Heart left ventricle (tissue), 16 donors: ENCODE results near the gene TNRC6C. TPM values are rescaled to one million over a fixed set of nuclear protein-coding genes. Genes with fewer than 3 reads are reported as not detected.
A peak's percentile ranks its signal among the peaks of the same experiment; 100 is the strongest.
"Not testable (repeated sequence)": the region's sequence is repeated elsewhere in the genome, so short reads cannot be mapped to it uniquely, and the experiment has no call there.

Experiments used
- ATAC-seq, 4 donors: fragments of 200-7000 bp; cut with Tn5 transposase; one replicate each; pipeline ENCODE4 v1.9.1; 2020 to 2022; ENCODE audit warnings: moderate library complexity in 4 of 4, mild to moderate bottlenecking in 3 of 4, moderate number of reproducible peaks in 1 of 4
- DNase-seq, 5 donors: peaks; one replicate each; pipeline ENCODE4 v3.0.0-alpha.2; 2020
- H3K27ac ChIP-seq, 12 donors: fragments of 200-600 bp; sonication (generic) in 4 of 12; one replicate each; pipeline versions ENCODE4 v1.5.0 to v1.8.0; 2016 to 2022; ENCODE audit warnings: mild to moderate bottlenecking in 2 of 12
- H3K27me3 ChIP-seq, 9 donors: fragments of 200-600 bp; sonication (generic) in 2 of 9; one replicate each; pipeline versions ENCODE4 v1.5.1 to v1.8.0; 2016 to 2022; ENCODE audit warnings: mild to moderate bottlenecking in 3 of 9
- H3K36me3 ChIP-seq, 9 donors: fragments of 200-600 bp; sonication (generic) in 2 of 9; one replicate each; pipeline versions ENCODE4 v1.5.0 to v1.8.0; 2018 to 2022; ENCODE audit warnings: mild to moderate bottlenecking in 2 of 9
- H3K4me1 ChIP-seq, 12 donors: fragments of 200-600 bp; sonication (generic) in 4 of 12; one replicate each; pipeline versions ENCODE4 v1.5.0 to v1.8.0; 2016 to 2022; ENCODE audit warnings: mild to moderate bottlenecking in 3 of 12
- H3K4me3 ChIP-seq, 12 donors: fragments of 200-600 bp; sonication (generic) in 4 of 12; one replicate each; pipeline versions ENCODE4 v1.5.0 to v1.8.0; 2017 to 2022; ENCODE audit warnings: mild to moderate bottlenecking in 9 of 12, moderate library complexity in 4 of 12
- H3K9me3 ChIP-seq, 12 donors: fragments of 200-600 bp; sonication (generic) in 4 of 12; one replicate each; pipeline versions ENCODE4 v1.5.0 to v1.8.0; 2016 to 2022; ENCODE audit warnings: mild to moderate bottlenecking in 1 of 12
- POLR2A ChIP-seq, 2 donors: fragments of 450-650 bp; IDR thresholded peaks; one replicate each; pipeline ENCODE4 v1.6.1; 2017; ENCODE audit warnings: antibody characterized with exemption in 2 of 2, mild to moderate bottlenecking in 2 of 2, moderate library complexity in 2 of 2
- WGBS, 4 donors: extraction: QIAGEN DNeasy Blood & Tissue Kit in 2 of 4; methylation state at CpG; one replicate each; pipeline versions ENCODE4 v1.1.5 to v1.1.7; 2013 to 2018; 5-methylcytosine and 5-hydroxymethylcytosine counted together
- intact Hi-C, 10 donors: fragments of 100-400 bp; cut with DNase I; formaldehyde crosslinking; loops; one replicate each; pipeline versions ENCODE4 v1.11.1 to v1.14.2; 2022
- polyA plus RNA-seq, 2 donors: library from polyadenylated mRNA; stranded (reverse); fragments of 200-250 nt; gene quantifications; one replicate each; pipeline ENCODE4 v1.2.3, GENCODE V29; 2013
- total RNA-seq, 9 donors: library from RNA; depleted of rRNA in 2 of 9; stranded (reverse); fragments of >200 nt in 2 of 9; fragmentation: NEBNext Ultra II Directional in 3 of 9; extraction: Animal tissue kit (Norgen Biotek cat#: 25700) in 3 of 9; gene quantifications; one replicate each; pipeline versions ENCODE4 v1.1.0 to v1.2.4, GENCODE V29; 2016 to 2023
- TF ChIP-seq, protein P1 (sequence below), 12 donors: fragments of 200-600 bp; sonication (generic) in 4 of 12; IDR thresholded peaks; one replicate each; pipeline versions ENCODE4 v1.5.0 to v1.8.0; 2018 to 2022; ENCODE audit warnings: antibody characterized with exemption in 12 of 12, mild to moderate bottlenecking in 5 of 12
- donor health status: ischemic (EF 13 %, LVEDD 7.1; RV severe dilation, severe dysfunction).
- donor health status: healthy with polysubstance abuse.
- donor health status: DM: no; HTN: yes; CAD: no.
- donor health status: DM: no; HTN: no; CAD: no.
- donor health status: ischemic (EF 25% LVEDD 6.9; RV normal size, moderate dysfunction).
- donor health status: ischemic (EF 25% LVEDD 5.7; RV mildly dilated, moderate dysfunction).
- donor health status: healthy.
- donor health status: DM: yes; HTN: yes; CAD: no.
- donor health status: ischemic (EF 35%, LVEDD 5.7; RV mildly dilated, moderate dysfunction).
- donor health status: nonischemic (EF 11% LVEDD 7.7; RV severe dilation, severe dysfunction).
- donor health status: DM: yes; HTN: yes; CAD: no.
- donor health status: PGD.
- donor health status: ischemic (EF 29% LVEDD 5.4; RV normal size, mild dysfunction).
- donor health status: nonischemic (EF 23%, LVEDD 6.1; RV moderate dilation, normal function).

Gene TNRC6C
- total and polyA plus RNA-seq, 11 donors = 7.7 to 24.7 (median 19.0) TPM

DNA sequence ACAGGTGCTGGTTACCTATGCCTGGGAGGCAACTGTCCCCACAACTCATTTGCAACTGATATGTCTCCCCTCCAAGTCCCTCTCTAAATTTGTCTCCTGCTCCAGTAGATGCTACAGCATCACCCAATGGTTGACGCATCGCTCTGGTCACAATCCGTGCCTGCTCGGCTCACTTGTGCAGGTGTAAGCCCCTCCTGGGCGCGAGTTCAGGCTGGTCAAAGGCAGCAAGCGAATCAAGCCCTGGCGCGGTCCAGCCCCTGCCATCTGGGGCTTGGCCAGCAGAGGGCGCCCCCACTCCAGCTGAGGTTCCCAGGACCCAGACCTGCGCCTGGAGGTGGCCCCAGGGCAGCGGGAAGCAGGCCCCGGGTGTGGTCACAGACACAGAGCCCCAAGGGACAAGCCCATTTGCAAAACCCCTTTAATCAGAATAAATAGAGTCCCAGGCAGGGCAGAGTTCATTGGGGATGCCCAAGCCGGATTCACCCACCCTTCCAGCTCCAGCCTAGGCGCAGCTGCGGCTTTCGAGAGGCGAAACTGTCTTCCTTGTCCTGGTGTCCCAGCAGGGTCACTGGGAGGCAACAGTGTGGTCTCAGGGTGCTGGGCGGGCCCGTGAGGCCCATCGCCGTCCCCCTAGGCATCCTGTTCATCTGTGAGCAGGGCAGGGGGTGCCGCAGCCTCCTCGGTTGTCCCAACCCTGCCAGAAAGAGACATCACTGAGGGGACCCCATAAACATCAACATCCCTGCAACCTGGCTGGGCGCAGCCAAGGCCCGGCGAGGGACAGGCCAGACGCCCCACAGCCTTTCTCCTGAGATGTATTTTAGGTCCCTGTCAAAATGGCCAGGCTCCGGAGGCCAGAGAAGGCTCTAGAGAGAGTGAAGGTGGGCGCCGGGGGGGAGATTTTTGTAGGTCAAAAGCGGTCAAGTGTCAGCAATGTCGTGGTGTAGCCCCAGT is 154.3 kb downstream of the TNRC6C start:
- Histone ChIP-seq H3K9me3 (no peaks in the 10 kb centered on the region), H3K4me1 (peaks cover 0 to 64% (median 28%) of the 10 kb centered on the region in 12 donors), H3K36me3 (peaks cover 0 to 85% (median 21%) of the 10 kb centered on the region in 9 donors), H3K27ac (peak overlapping the region in 7 of 12 donors; percentile 1 to 54 (median 31)), H3K27me3 (no peaks in the 10 kb centered on the region), H3K4me3 (no peak overlapping the region)
- DNase-seq (peak; percentile 73 to 92 (median 81)), ATAC-seq (peak; percentile 27 to 66 (median 62))
- intact Hi-C loops = loop anchor here (1.0 to 10.0 kb wide), 9 partner anchors 62 to 312 kb away; no protein-coding TSS in a partner anchor
- TF ChIP-seq, protein P1, sequence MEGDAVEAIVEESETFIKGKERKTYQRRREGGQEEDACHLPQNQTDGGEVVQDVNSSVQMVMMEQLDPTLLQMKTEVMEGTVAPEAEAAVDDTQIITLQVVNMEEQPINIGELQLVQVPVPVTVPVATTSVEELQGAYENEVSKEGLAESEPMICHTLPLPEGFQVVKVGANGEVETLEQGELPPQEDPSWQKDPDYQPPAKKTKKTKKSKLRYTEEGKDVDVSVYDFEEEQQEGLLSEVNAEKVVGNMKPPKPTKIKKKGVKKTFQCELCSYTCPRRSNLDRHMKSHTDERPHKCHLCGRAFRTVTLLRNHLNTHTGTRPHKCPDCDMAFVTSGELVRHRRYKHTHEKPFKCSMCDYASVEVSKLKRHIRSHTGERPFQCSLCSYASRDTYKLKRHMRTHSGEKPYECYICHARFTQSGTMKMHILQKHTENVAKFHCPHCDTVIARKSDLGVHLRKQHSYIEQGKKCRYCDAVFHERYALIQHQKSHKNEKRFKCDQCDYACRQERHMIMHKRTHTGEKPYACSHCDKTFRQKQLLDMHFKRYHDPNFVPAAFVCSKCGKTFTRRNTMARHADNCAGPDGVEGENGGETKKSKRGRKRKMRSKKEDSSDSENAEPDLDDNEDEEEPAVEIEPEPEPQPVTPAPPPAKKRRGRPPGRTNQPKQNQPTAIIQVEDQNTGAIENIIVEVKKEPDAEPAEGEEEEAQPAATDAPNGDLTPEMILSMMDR (IDR thresholded peaks at IDR 0.05) = peak; percentile 99 to 100 (median 99)
- no peak for TF ChIP-seq POLR2A (IDR thresholded peaks at IDR 0.05)
- WGBS, 4 donors = 46 to 64% (median 48%) methylated on average over 21 to 33 of the region's 33 CpGs

DNA sequence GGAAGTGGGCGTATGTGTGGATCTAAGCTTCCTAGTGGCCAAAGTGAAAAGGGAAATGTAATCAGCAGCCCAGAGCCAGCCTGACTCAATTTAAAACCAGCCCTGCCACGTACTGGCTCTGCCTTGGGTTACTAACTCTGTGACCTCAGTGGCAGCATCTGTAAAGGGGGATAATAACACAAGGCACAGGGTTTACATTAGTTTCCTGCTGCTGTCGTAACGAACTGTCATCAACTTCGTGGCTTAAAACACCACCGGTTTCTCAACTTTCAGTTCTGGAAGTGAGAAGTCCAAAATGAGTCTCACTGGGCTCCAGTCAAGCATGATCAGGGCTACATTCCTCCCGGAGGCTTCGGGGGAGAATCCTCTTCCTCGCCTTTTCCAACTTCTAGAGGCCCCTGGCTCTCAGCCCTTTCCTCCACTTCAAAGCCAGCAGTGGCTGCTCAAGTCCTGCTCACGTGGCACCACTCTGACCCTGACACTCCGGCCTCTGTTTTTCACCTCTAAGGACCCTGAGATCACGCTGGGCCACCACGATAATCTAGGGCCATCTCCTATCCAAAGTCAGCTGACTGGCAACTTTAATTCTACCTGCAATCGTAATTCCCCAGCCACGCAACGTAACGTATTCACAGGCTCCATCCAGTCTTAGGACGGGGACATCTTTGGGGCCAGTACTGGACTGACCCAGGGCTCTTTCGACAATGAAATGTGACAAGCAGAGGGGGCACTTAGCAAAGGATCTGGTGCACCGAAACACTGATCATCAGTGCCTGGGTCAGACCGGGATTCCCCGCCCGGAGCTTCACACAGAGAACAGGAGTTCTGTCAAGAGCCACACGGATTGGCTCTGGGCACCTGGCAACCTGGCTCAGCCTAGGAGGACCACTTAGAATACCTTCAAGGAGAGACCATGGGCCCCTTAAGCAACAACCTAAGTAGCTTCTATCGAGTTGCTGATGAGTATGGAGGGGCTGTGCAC is 155.6 kb downstream of the TNRC6C start:
- no peaks in the 10 kb centered on the region for H3K27me3 ChIP-seq
- H3K4me1 ChIP-seq = peaks cover 0 to 58% (median 27%) of the 10 kb centered on the region in 12 donors
- DNase-seq (peak in 1 of 5 donors; percentile 25), ATAC-seq (no peak)
- peaks cover 0 to 84% (median 14%) of the 10 kb centered on the region in 9 donors for H3K36me3 ChIP-seq
- no peaks in the 10 kb centered on the region for H3K9me3 ChIP-seq
- WGBS, 4 donors = 74 to 86% (median 82%) methylated on average over 25 of the region's 25 CpGs
- intact Hi-C loops = loop anchor here (1.0 to 10.0 kb wide), 9 partner anchors 61 to 311 kb away; no protein-coding TSS in a partner anchor
- peak overlapping the region in 10 of 12 donors; percentile 37 to 69 (median 60) for H3K27ac ChIP-seq
- H3K4me3 ChIP-seq = no peak overlapping the region
- TF ChIP-seq POLR2A (IDR thresholded peaks at IDR 0.05) = no peak
- TF ChIP-seq, protein P1 (IDR thresholded peaks at IDR 0.05) = no peak

DNA sequence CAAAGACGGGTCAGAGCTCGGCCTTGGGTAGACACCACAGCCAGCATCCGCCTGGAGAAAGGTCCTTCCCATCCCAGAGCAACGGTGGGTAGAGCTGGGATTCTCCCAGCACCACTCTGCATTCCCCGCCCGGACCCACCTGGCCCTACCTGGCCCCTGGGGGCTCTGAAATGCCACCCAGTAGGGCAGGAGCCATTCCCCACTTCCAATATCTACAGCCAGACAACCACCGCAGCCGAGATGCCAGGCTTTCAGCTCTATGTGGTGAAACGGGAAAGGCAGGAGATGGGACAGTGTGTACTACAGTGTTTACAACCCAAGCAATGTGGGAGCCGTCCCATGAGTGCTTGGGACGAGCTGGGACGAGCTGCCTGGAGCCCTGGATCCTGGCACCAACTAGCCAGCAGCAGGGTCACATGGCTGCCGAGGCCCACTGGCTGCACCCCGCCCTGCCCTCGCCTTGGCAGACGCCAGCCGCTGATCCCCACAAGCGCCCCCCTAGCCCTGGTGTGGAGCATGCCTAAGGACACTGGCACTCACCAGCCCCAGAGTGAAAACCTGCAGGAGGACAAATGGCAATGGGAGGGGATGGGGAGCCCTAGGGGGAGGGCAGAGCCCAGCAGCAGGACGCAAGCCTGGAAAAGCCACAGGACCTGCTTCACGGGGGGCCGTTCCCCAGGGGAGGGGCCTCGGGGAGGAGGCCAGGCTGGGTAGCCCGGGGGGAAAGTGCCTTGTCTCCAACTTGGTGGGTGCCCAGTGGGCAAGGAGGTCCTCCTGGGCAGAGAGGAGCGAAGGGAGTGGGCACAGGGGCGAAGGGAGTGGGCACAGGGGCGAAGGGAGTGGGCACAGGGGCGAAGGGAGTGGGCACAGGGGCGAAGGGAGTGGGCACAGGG is 156.6 kb downstream of the TNRC6C start:
- ATAC-seq (peak; percentile 52 to 88 (median 74)), DNase-seq (peak in 4 of 5 donors; percentile 58 to 78 (median 68))
- WGBS, 4 donors = 60 to 81% (median 70%) methylated on average over 16 to 27 of the region's 28 CpGs
- Histone ChIP-seq H3K4me1 (peaks cover 0 to 53% (median 26%) of the 10 kb centered on the region in 12 donors), H3K4me3 (no peak overlapping the region), H3K27me3 (no peaks in the 10 kb centered on the region), H3K27ac (peak overlapping the region in 9 of 12 donors; percentile 37 to 69 (median 60)), H3K36me3 (peaks cover 0 to 84% (median 16%) of the 10 kb centered on the region in 9 donors), H3K9me3 (no peaks in the 10 kb centered on the region)
- TF ChIP-seq, protein P1 (IDR thresholded peaks at IDR 0.05) = no peak
- TF ChIP-seq POLR2A (IDR thresholded peaks at IDR 0.05) = no peak
- intact Hi-C loops = loop anchor here in 9 of 10 donors (1.0 to 10.0 kb wide), 4 partner anchors 137 to 310 kb away; no protein-coding TSS in a partner anchor

DNA sequence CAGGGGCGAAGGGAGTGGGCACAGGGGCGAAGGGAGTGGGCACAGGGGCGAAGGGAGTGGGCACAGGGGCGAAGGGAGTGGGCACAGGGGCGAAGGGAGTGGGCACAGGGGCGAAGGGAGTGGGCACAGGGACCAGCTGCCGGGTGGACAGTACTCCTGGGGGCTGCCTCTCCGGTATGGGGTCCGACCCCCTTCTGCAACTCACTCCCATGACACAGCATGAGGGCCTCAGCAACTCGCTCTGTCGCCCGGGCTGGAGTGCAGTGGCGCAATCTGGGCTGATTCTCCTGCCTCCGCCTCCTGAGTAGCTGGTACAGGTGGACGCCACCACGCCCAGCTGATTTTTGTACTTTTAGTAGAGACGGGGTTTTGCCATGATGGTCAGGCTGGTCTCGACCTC is 157.3 kb downstream of the TNRC6C start:
- not testable (repeated sequence) for DNase-seq, H3K9me3 ChIP-seq, H3K27me3 ChIP-seq, H3K4me3 ChIP-seq, ATAC-seq, H3K27ac ChIP-seq
- peaks cover 0 to 46% (median 23%) of the 10 kb centered on the region in 12 donors for H3K4me1 ChIP-seq
- peaks cover 0 to 84% (median 20%) of the 10 kb centered on the region in 9 donors for H3K36me3 ChIP-seq
- 91 to 97% (median 95%) methylated on average over 15 of the region's 18 CpGs for WGBS, 4 donors
- intact Hi-C loops = loop anchor here in 5 of 10 donors (10.0 kb wide), 1 partner anchor 309 kb away; no protein-coding TSS in a partner anchor
